Measurements from ENCODE around the gene GRIP1.

DNA sequence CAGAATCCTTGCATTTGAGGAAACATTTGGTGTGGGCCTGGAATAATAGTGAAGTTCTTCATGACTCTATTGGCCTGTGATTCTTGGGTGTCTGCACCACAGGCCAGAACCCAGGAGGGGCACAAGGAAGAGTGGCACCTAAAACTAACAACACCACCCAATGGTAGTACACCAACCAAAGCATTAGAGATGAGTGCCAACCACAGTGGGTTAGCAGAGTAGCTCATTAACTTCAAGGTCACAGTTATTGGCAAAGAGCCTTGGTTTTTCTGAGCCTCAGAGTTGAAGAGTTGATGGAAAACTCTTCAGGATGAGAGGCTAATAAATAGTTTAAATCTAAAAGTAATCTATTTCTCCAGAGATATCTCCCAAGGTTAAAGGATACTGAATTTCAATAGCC, 319.6 kb downstream of the GRIP1 start:
- TF ChIP-seq, protein P1, sequence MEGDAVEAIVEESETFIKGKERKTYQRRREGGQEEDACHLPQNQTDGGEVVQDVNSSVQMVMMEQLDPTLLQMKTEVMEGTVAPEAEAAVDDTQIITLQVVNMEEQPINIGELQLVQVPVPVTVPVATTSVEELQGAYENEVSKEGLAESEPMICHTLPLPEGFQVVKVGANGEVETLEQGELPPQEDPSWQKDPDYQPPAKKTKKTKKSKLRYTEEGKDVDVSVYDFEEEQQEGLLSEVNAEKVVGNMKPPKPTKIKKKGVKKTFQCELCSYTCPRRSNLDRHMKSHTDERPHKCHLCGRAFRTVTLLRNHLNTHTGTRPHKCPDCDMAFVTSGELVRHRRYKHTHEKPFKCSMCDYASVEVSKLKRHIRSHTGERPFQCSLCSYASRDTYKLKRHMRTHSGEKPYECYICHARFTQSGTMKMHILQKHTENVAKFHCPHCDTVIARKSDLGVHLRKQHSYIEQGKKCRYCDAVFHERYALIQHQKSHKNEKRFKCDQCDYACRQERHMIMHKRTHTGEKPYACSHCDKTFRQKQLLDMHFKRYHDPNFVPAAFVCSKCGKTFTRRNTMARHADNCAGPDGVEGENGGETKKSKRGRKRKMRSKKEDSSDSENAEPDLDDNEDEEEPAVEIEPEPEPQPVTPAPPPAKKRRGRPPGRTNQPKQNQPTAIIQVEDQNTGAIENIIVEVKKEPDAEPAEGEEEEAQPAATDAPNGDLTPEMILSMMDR (IDR thresholded peaks at IDR 0.05; ENCODE audit: extremely low read depth in 1 of 2, insufficient read depth in 1 of 2, low read depth in 1 of 2, low read length in 2 of 2): no peak
- TF ChIP-seq POLR2AphosphoS5 (IDR thresholded peaks at IDR 0.05; ENCODE audit: insufficient read depth, low read depth, low read length) (no peak), EZH2 (IDR thresholded peaks at IDR 0.05; ENCODE audit: borderline replicate concordance, low read depth, low read length, severe bottlenecking) (no peak)

Data from endothelial cell of umbilical vein (primary cell).